HG02981 (cell line): ENCODE measurements around the gene ZNF554.
"Not testable (repeated sequence)": the region's sequence is repeated elsewhere in the genome, so short reads cannot be mapped to it uniquely, and the experiment has no call there.

Experiments
- ATAC-seq: cut with Tn5 transposase; IDR thresholded peaks from one replicate; pipeline ENCODE4 v1.9.1; 2021; ENCODE audit warnings: mild to moderate bottlenecking, moderate library complexity; ENCODE audit not compliant: unreplicated experiment

ZNF554 gene

DNA sequence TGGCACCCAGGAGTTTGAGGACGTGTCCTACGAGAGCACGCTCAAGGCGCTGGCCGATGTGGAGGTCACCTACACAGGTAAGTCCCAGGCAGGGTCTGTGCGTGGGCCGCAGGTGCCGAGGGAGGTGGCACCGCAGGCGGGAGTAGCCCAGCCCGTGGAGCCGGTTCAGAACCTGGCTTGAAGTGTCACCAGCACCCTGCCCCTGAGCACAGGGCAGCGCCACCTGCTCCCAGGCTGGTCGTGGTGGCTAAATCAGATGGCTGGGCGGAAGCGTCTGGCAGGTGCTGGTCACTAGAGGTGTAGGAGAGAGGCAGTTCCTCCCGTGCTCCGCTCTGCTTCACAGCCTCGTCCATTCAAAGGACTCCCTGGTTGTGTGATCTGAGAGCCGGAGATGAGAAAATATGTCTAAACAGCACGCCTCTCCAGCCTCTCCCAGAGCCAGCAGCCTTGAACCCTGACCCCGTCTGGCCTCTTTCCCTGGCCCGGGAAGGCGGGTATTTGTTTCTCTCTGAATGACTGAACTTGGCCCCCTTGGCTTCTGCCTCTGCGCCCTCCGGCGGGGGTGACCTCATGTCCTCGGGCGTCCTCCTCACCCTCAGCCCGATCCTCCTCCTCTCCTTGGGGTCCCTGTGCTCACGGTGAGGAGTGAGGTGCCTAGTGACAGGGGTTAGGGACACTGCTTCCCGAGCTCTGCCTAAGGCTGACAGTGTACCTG lies 29.0 kb upstream of the ZNF554 start:
- no peak for ATAC-seq

GRCh38 chr19:2791440-2791839 lies 28.2 kb upstream of the ZNF554 start:
- ATAC-seq, result no peak

DNA sequence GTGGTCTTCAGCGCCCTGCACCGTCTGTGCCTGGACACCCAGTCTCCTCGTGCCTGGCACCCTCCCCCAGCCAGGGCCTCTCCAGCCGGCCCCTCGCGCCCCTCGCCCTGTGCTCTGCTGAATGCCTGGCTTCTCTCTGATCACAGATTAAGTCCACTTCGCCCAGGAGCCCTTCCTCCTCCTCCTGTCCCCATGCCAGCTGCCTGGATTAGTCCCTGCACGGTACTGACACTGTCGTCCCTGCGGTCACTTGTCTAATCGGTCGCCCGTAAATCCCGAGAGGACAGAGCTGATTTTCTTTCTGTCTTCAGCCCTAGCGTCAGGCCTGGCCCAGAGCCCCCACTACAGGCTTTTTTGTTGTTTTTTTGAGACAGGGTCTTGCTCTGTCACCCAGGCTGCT lies 27.8 kb upstream of the ZNF554 start:
- ATAC-seq, result no peak

DNA sequence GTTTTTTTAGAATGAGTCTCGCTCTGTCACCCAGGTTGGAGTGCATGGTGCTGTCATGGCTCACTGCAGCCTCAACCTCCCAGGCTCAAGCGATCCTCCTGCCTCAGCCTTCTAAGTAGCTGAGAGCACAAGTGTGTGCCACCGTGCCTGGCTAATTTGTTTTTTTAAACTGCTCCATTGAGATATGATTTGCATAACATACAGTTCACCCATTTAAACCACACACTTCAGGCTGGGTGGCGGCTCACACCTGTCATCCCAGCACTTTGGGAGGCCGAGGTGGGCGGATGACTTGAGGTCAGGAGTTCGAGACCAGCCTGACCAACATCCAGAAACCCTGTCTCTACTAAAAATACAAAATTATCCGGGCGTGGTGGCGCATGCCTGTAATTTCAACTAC lies 27.0 kb upstream of the ZNF554 start:
- ATAC-seq, result not testable (repeated sequence)

DNA sequence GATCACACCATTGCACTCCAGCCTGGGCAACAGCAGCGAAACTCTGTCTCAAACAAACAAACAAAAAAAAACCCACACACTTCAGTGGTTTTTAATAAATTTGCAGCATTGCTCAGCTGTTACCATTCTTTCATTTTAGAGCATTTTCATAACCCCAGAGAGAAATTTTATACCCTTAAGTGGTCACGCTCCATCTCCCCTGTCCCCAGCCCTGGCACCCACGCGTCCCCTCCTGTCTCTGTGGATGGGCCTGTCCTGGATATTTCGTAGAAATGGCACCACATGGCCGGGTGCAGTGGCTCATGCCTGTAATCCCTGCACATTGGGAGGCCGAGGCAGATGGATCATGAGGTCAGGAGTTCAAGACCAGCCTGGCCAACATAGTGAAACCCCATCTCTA lies 26.5 kb upstream of the ZNF554 start:
- ATAC-seq, result no peak

DNA sequence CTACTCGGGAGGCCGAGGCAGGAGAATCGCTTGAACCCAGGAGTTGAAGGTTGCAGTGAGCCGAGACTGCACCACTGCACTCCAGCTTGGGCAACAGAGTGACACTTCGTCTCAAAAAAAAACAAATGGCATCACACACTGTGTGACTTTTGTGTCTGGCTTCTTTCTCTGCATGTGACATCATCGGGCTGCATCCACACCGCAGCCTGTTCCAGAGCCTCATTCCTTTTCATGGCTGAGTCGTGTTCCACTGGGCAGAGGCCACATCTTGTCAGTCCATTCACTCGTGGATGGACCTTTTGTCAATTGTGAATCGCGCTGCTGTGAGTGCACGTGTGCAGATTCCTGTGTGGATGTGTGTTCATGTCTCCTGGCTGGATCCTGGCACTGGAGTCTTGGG lies 26.1 kb upstream of the ZNF554 start:
- ATAC-seq, result no peak

- ATAC-seq, result no peak
Observed at GRCh38 chr19:2795827-2796658, 23.6 kb upstream of the ZNF554 start.

- ATAC-seq, result no peak
Observed at GRCh38 chr19:2796659-2797266, 22.9 kb upstream of the ZNF554 start.

- ATAC-seq, result no peak
Observed at GRCh38 chr19:2797280-2797679, 22.4 kb upstream of the ZNF554 start.

DNA sequence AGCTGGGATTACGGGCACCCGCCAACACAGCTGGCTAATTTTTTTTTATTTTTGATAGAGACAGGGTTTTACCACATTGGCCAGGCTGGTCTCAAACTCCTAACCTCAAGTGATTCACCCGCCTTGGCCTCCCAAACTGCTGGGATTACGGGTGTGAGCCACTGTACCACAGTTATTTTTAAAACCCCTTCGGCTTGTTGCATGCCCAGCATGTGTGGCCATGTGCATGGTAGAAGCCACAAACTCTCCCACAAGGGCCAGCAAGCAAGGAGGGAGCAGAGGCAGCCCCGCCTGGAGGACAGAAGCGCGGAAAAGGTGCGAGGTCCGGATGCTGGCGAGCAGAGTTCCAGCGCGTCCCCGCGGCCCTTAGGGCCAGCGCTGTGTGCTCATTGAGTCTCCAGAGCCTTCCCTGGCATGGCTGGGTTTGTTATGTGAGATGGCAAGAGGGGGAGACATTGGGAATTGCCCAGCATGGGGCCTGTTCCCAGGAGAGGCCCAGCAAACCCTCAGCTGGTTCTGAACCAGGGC lies 21.4 kb upstream of the ZNF554 start:
- ATAC-seq, result no peak

DNA sequence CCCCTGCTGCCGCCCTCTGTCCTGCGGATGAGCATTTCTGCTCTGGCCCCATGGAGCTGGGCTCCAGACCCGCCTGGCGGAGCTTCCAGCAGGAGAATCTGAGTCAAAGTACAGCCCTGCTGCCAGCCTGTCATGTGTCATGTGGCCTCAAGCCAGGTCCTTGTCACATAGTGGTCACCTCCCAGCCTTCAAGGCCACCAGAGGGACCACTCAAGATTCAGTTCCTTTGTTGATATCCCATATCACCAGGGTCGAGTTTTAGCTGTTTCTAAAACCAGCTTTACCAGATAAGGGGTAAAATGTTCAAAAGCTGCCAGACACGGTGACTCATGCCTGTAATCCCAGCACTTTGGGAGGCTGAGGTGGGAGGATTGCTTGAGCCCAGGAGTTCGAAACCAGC lies 20.9 kb upstream of the ZNF554 start:
- no peak for ATAC-seq

DNA sequence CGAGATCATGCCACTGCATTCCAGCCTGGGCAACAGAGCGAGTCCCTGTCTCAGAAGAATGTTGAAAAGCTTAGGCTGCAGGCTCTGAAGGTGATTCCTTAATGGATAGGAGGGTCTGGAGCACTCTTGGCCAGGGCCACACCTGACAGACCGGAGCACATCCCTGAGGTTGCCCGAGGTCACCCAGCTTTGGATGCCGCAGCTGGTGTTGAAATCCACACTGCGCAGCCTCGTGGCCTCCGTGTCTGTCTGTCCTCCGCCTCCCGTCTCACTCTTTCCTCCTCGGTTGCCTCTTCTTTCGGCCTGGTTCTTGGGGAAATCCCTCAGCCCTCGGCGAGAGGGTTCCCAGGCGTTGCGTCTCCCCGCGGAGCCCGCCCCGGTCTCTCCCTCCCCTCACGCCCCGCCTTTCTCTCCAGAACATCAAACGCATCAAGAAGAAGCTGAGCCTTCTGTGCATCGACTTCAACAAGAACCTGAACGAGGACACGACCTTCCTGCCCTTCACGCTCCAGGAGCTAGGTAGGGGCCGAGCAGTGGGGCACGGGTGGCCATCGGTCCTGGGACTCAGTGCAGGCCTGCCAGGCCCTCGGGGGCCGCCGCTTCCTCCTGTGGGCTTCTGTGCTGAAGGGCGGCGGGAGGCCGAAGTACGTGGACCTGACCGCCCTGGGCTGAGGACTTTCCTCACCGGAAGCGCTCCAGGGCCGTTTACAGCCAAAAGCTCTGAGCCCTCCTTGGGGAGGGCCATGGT lies 20.2 kb upstream of the ZNF554 start:
- no peak for ATAC-seq

GRCh38 chr19:2800506-2800905 lies 19.2 kb upstream of the ZNF554 start:
- no peak for ATAC-seq

DNA sequence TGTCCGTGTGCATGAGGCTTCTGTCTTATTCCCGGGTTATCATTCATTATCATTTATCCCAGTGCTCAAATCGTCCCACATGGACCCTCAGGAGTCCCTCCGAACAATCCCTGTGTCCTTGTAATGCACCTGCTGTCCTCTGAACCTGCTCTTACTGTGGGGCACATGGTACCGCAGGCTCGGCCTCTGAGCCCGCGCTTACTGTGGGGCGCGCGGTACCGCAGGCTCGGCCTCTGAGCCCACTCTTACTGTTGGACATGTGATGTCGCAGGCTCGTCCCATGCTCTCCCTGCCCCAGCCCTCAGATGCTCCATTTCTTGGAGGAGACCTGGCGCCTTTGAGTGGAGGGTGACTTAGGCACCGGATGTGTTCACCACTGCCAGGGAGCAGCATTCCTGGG lies 16.8 kb upstream of the ZNF554 start:
- ATAC-seq, result no peak

DNA sequence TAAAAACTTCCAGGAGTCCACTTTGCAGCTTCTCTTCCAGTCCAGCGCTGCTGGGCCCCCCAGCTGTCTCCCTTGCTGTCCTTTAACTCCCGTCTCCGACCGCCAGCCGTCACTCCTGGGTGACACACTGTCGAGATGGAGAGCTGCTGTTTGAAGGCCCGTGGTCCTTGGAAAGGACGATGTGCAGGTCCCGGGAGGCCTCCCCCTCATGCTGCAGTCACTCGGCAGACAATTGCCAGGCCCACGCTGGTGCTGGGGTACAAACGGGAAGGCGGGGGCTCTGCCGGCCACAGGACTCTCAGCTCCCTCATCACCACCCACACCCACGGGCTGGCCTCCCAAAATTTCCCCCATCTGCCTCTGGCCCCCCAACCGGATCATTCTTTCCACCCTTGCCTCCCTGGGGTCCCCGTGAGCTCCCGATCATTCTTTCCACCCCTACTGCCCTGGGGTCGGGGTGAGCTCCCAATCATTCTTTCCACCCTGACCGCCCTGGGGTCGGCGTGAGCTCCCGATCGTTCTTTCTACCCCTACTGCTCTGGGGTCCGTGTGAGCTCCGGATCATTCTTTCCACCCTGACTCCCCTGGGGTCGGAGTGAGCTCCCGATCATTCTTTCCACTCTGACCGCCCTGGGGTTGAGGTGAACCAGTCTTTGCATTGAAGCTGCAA lies 16.0 kb upstream of the ZNF554 start:
- ATAC-seq, result no peak

- no peak for ATAC-seq
Observed at GRCh38 chr19:2804156-2805004, 15.3 kb upstream of the ZNF554 start.

GRCh38 chr19:2805261-2805900 lies 14.3 kb upstream of the ZNF554 start:
- ATAC-seq, result no peak

DNA sequence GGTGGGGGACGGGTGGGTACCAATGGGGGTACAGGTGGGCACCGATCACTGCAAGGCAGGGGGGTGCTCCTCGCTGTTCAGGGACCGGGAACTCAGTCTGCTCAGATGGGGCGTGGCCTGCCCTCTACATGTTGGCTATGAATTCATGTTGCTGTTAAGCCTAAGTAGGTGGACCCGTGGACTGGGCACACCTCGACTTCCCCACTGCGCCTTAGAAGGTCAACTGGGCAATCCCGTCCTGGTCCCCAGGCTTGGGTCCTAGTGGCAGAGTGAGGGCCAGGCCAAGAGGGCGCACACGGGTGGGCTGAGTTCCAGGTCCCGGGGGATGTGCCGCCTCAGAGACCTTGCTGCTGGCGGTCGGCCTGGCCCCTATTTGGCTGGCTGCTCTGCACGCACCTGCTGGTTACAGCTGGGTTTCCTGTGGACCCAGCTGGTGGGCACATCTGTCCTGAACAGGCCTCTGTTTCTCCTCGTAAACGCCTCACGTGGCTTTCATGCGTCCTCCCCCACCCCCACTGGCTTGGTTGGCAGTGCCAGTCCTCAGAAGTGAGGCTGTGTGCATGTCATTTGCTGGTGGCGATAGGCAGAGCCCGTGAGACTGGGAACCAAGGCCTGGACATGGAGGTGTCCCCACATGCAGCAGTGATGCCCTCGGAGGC lies 13.5 kb upstream of the ZNF554 start:
- no peak for ATAC-seq
